ENCODE data around the gene FASTKD3. TPM values are rescaled to one million over a fixed set of nuclear protein-coding genes. Genes with fewer than 3 reads are reported as not detected.

Gene FASTKD3
- total and polyA plus RNA-seq, 2 donors (not counting 1 experiment from before 2014, with no cell fraction given): 12.7 to 19.0 TPM

DNA sequence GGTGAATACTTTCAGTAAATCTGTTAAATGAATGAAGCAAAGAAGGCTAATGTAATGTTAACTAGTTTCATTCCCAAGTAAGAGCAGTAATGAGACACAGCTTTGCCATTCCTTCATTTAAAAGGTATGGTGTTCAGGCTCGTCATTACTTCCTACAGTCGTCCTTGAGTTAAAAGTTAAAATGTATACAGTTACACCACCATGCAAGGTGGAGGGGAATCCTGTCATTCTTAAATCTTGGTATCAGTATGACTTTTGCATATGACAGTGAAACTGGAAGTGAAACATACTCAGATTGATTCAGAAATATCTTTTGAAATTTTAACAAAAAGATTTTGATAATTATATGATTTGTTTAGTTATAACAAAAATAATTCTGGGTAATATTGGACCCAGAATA is 26.0 kb upstream of the FASTKD3 start:
- Histone ChIP-seq H3K4me1 (ENCODE audit: control insufficient read depth, extremely low read depth, insufficient read depth, low read length) (no peaks in the 10 kb centered on the region), H3K9me3 (ENCODE audit: control insufficient read depth, insufficient read depth, low read depth, low read length) (no peaks in the 10 kb centered on the region), H3K4me2 (ENCODE audit: extremely low read depth, insufficient read depth, low read length) (no peak overlapping the region), H3K27ac (ENCODE audit: insufficient read depth, low read length) (no peak overlapping the region), H3K36me3 (ENCODE audit: control insufficient read depth, insufficient read depth, low read length) (peaks cover 22% of the 10 kb centered on the region), H3K27me3 (ENCODE audit: control insufficient read depth, insufficient read depth, low read length) (no peaks in the 10 kb centered on the region), H3K9ac (ENCODE audit: insufficient read depth, low read length) (no peak overlapping the region), H2AFZ (ENCODE audit: low read length) (no peak overlapping the region), H4K20me1 (ENCODE audit: control insufficient read depth, extremely low read depth, insufficient read depth, low read length) (no peaks in the 10 kb centered on the region), H3K79me2 (ENCODE audit: control insufficient read depth, insufficient read depth, low read length) (no peaks in the 10 kb centered on the region), H3K4me3 (replicated peaks in 1 of 4; ENCODE audit: control extremely low read depth in 1 of 4, insufficient read depth in 1 of 4, low read depth in 3 of 4, low read length in 4 of 4) (no peak overlapping the region)
- no peak for DNase-seq (ENCODE audit: low read depth in 2 of 2)
- TF ChIP-seq CTCF (conservative IDR thresholded peaks at IDR 0.05 in 1 of 2, IDR thresholded peaks at IDR 0.05 in 1 of 2; ENCODE audit: low read depth in 1 of 2, low read length in 2 of 2): no peak
- TF ChIP-seq EZH2 (IDR thresholded peaks at IDR 0.05; ENCODE audit: low read length, missing control alignments): no peak

DNA sequence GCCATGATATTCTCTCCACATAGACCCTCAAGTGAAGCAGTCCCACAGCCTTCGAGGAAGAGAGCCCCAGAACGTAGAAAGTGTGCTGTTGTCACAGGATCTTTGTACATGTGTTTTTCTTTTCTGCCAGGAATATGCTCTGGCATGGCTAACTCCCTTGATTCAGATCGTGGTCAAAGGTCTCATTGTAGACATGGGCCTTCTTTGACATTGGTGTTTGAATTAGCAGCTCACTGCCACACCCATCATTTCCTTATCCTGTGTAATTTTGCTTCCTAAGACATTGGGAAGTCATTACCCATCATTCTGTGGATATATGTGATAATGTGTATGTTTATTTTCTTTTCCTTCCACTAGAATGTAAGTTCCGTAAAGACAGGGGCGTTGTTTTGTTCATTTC is 25.6 kb upstream of the FASTKD3 start:
- no peak overlapping the region for H3K4me2 ChIP-seq (ENCODE audit: extremely low read depth, insufficient read depth, low read length)
- H3K36me3 ChIP-seq (ENCODE audit: control insufficient read depth, insufficient read depth, low read length): peaks cover 20% of the 10 kb centered on the region
- no peaks in the 10 kb centered on the region for H3K79me2 ChIP-seq (ENCODE audit: control insufficient read depth, insufficient read depth, low read length)
- no peak overlapping the region for H3K9ac ChIP-seq (ENCODE audit: insufficient read depth, low read length)
- H3K9me3 ChIP-seq (ENCODE audit: control insufficient read depth, insufficient read depth, low read depth, low read length): no peaks in the 10 kb centered on the region
- no peak overlapping the region for H3K4me3 ChIP-seq (replicated peaks in 1 of 4; ENCODE audit: control extremely low read depth in 1 of 4, insufficient read depth in 1 of 4, low read depth in 3 of 4, low read length in 4 of 4)
- no peaks in the 10 kb centered on the region for H3K4me1 ChIP-seq (ENCODE audit: control insufficient read depth, extremely low read depth, insufficient read depth, low read length)
- TF ChIP-seq CTCF (conservative IDR thresholded peaks at IDR 0.05 in 1 of 2, IDR thresholded peaks at IDR 0.05 in 1 of 2; ENCODE audit: low read depth in 1 of 2, low read length in 2 of 2) (no peak), EZH2 (IDR thresholded peaks at IDR 0.05; ENCODE audit: low read length, missing control alignments) (no peak)
- H3K27me3 ChIP-seq (ENCODE audit: control insufficient read depth, insufficient read depth, low read length): no peaks in the 10 kb centered on the region
- no peaks in the 10 kb centered on the region for H4K20me1 ChIP-seq (ENCODE audit: control insufficient read depth, extremely low read depth, insufficient read depth, low read length)
- H2AFZ ChIP-seq (ENCODE audit: low read length): no peak overlapping the region
- no peak overlapping the region for H3K27ac ChIP-seq (ENCODE audit: insufficient read depth, low read length)
- DNase-seq (ENCODE audit: low read depth in 2 of 2): no peak

GRCh38 chr5:7888901-7889300 is 20.1 kb upstream of the FASTKD3 start:
- Histone ChIP-seq H3K9ac (ENCODE audit: insufficient read depth, low read length) (no peak overlapping the region), H3K36me3 (ENCODE audit: control insufficient read depth, insufficient read depth, low read length) (peaks cover 7% of the 10 kb centered on the region), H3K4me2 (ENCODE audit: extremely low read depth, insufficient read depth, low read length) (no peak overlapping the region), H3K4me3 (replicated peaks in 1 of 4; ENCODE audit: control extremely low read depth in 1 of 4, insufficient read depth in 1 of 4, low read depth in 3 of 4, low read length in 4 of 4) (no peak overlapping the region), H4K20me1 (ENCODE audit: control insufficient read depth, extremely low read depth, insufficient read depth, low read length) (no peaks in the 10 kb centered on the region), H3K27me3 (ENCODE audit: control insufficient read depth, insufficient read depth, low read length) (no peaks in the 10 kb centered on the region), H3K9me3 (ENCODE audit: control insufficient read depth, insufficient read depth, low read depth, low read length) (no peaks in the 10 kb centered on the region), H3K4me1 (ENCODE audit: control insufficient read depth, extremely low read depth, insufficient read depth, low read length) (no peaks in the 10 kb centered on the region), H2AFZ (ENCODE audit: low read length) (no peak overlapping the region), H3K79me2 (ENCODE audit: control insufficient read depth, insufficient read depth, low read length) (no peaks in the 10 kb centered on the region), H3K27ac (ENCODE audit: insufficient read depth, low read length) (no peak overlapping the region)
- TF ChIP-seq CTCF (conservative IDR thresholded peaks at IDR 0.05 in 1 of 2, IDR thresholded peaks at IDR 0.05 in 1 of 2; ENCODE audit: low read depth in 1 of 2, low read length in 2 of 2): no peak
- no peak for TF ChIP-seq EZH2 (IDR thresholded peaks at IDR 0.05; ENCODE audit: low read length, missing control alignments)
- DNase-seq (ENCODE audit: low read depth in 2 of 2): no peak

Data from fibroblast of lung (primary cell).